Loucy (cell line): ENCODE data around the gene CACNB1.
A peak's percentile ranks its signal among the peaks of the same experiment; 100 is the strongest.

Experiments used
- H2AFZ ChIP-seq: fragments of 200-600 bp; sonication (generic); 2 replicates; pipeline ENCODE4 v1.6.0; 2016; ENCODE audit warnings: antibody characterized with exemption, mild to moderate bottlenecking, low read length, moderate library complexity
- H3F3A ChIP-seq: fragments of 200-600 bp; 2 replicates; pipeline ENCODE4 v1.6.0; 2016; ENCODE audit warnings: antibody characterized with exemption, low read depth, mild to moderate bottlenecking
- H3K27me3 ChIP-seq: fragments of 200-600 bp; sonication (generic); 2 replicates; pipeline ENCODE4 v1.6.1; 2014; ENCODE audit warnings: low read length, mild to moderate bottlenecking; ENCODE audit not compliant: insufficient read depth, poor library complexity, severe bottlenecking
- H3K36me3 ChIP-seq: fragments of 200-600 bp; sonication (generic); 2 replicates; pipeline ENCODE4 v1.6.1; 2016; ENCODE audit warnings: low read length; ENCODE audit not compliant: insufficient read depth
- H3K4me1 ChIP-seq: fragments of 200-600 bp; sonication (generic); 2 replicates; pipeline ENCODE4 v1.5.1; 2014; ENCODE audit warnings: low read length, mild to moderate bottlenecking; ENCODE audit not compliant: insufficient read depth, poor library complexity, severe bottlenecking
- H3K4me2 ChIP-seq: fragments of 200-600 bp; sonication (generic); 2 replicates; pipeline ENCODE4 v1.6.0; 2014; ENCODE audit warnings: antibody characterized with exemption, low read length, low read depth, mild to moderate bottlenecking; ENCODE audit not compliant: poor library complexity, severe bottlenecking
- H3K4me3 ChIP-seq: fragments of 200-600 bp; sonication (generic); 2 replicates; pipeline ENCODE4 v1.5.1; 2014; ENCODE audit warnings: low read length, mild to moderate bottlenecking, mixed read lengths; ENCODE audit not compliant: poor library complexity, severe bottlenecking
- H3K79me2 ChIP-seq: fragments of 200-600 bp; sonication (generic); 2 replicates; pipeline ENCODE4 v1.6.1; 2014; ENCODE audit warnings: low read length; ENCODE audit not compliant: insufficient read depth
- H3K9ac ChIP-seq: fragments of 200-600 bp; sonication (generic); 2 replicates; pipeline ENCODE4 v1.6.0; 2014; ENCODE audit warnings: mild to moderate bottlenecking, low read depth, low read length, moderate library complexity; ENCODE audit not compliant: poor library complexity, severe bottlenecking
- H3K9me2 ChIP-seq: fragments of 200-600 bp; sonication (generic); replicated peaks from 2 replicates; pipeline ENCODE4 v1.6.1; 2016; ENCODE audit warnings: low read depth, low read length, mixed read lengths
- H3K9me3 ChIP-seq: fragments of 200-600 bp; sonication (generic); 2 replicates; pipeline ENCODE4 v1.6.1; 2014; ENCODE audit warnings: mild to moderate bottlenecking, antibody characterized with exemption, low read length, low read depth; ENCODE audit not compliant: insufficient read depth
- H4K20me1 ChIP-seq: fragments of 200-600 bp; sonication (generic); 2 replicates; pipeline ENCODE4 v1.6.0; 2014; ENCODE audit warnings: antibody characterized with exemption, low read length, mild to moderate bottlenecking; ENCODE audit not compliant: insufficient read depth, poor library complexity, severe bottlenecking
- CTCF ChIP-seq: fragments of 200-600 bp; sonication (generic); conservative IDR thresholded peaks from 2 replicates; pipeline ENCODE4 v1.5.1; 2014; ENCODE audit warnings: mild to moderate bottlenecking, antibody characterized with exemption, low read length
- EZH2phosphoT487 ChIP-seq: fragments of 200-600 bp; IDR thresholded peaks from 2 replicates; pipeline ENCODE4 v1.6.1; 2018; ENCODE audit warnings: antibody characterized with exemption, mild to moderate bottlenecking, moderate library complexity, borderline replicate concordance

The CACNB1 gene

GRCh38 chr17:39244016-39244599 lies 46.6 kb upstream of the CACNB1 start:
- H3K9ac ChIP-seq: peak overlapping the region; percentile 60
- H3K9me2 ChIP-seq: no peaks in the 10 kb centered on the region
- H2AFZ ChIP-seq: peak overlapping the region; percentile 49
- no peaks in the 10 kb centered on the region for H3K27me3 ChIP-seq
- H3F3A ChIP-seq: peaks cover 4% of the 10 kb centered on the region; the same call in 1 of the 2 replicates
- no peaks in the 10 kb centered on the region for H3K9me3 ChIP-seq
- no peaks in the 10 kb centered on the region for H3K36me3 ChIP-seq
- H3K79me2 ChIP-seq: no peaks in the 10 kb centered on the region
- TF ChIP-seq EZH2phosphoT487 (no peak), CTCF (no peak)
- H4K20me1 ChIP-seq: no peaks in the 10 kb centered on the region
- H3K4me1 ChIP-seq: peaks cover 20% of the 10 kb centered on the region
- H3K4me2 ChIP-seq: peak overlapping the region; percentile 88
- H3K4me3 ChIP-seq: peak overlapping the region; percentile 64

- TF ChIP-seq CTCF: no peak
- TF ChIP-seq EZH2phosphoT487: no peak
- Histone ChIP-seq H3K4me2 (peak overlapping the region; percentile 88), H3F3A (peaks cover 4% of the 10 kb centered on the region; the same call in 1 of the 2 replicates), H3K9me2 (no peaks in the 10 kb centered on the region), H3K9me3 (no peaks in the 10 kb centered on the region), H3K27me3 (no peaks in the 10 kb centered on the region), H3K36me3 (no peaks in the 10 kb centered on the region), H2AFZ (no peak overlapping the region), H4K20me1 (no peaks in the 10 kb centered on the region), H3K9ac (peak overlapping the region; percentile 60), H3K4me3 (no peak overlapping the region), H3K79me2 (no peaks in the 10 kb centered on the region), H3K4me1 (peaks cover 26% of the 10 kb centered on the region)
Measured at GRCh38 chr17:39243155-39243554, 45.7 kb upstream of the CACNB1 start.

- Histone ChIP-seq H3K9me2 (no peaks in the 10 kb centered on the region), H2AFZ (no peak overlapping the region), H3F3A (peaks cover 4% of the 10 kb centered on the region; the same call in 1 of the 2 replicates), H3K9me3 (no peaks in the 10 kb centered on the region), H3K36me3 (no peaks in the 10 kb centered on the region), H3K9ac (no peak overlapping the region), H3K4me2 (no peak overlapping the region), H3K4me3 (no peak overlapping the region), H3K4me1 (peaks cover 40% of the 10 kb centered on the region), H3K27me3 (no peaks in the 10 kb centered on the region), H3K79me2 (no peaks in the 10 kb centered on the region), H4K20me1 (no peaks in the 10 kb centered on the region)
- TF ChIP-seq CTCF (no peak), EZH2phosphoT487 (no peak)
Measured at GRCh38 chr17:39240631-39241030, 43.2 kb upstream of the CACNB1 start.
